Mesenchymal stem cell (in vitro differentiated cells and primary cell): Measurements from ENCODE around the gene OPCML.

Source experiments
- DNase-seq: peaks from one replicate; pipeline ENCODE4 v3.0.0-alpha.2; 2013
- H2AFZ ChIP-seq: one replicate; pipeline ENCODE4 v1.6.1; 2013; ENCODE audit warnings: low read depth, mild to moderate bottlenecking, control low read depth, inconsistent platforms, low read length, moderate library complexity
- H2AK5ac ChIP-seq: 2 replicates; pipeline ENCODE4 v1.6.1; 2013; ENCODE audit warnings: low read length, moderate library complexity, mild to moderate bottlenecking, inconsistent platforms; ENCODE audit not compliant: severe bottlenecking
- H2BK120ac ChIP-seq: one replicate; pipeline ENCODE4 v1.6.1; 2013; ENCODE audit warnings: low read depth, mild to moderate bottlenecking, inconsistent platforms, low read length, moderate library complexity
- H2BK12ac ChIP-seq, 2 experiments: one replicate each; pipeline ENCODE4 v1.6.1; 2013; ENCODE audit warnings: inconsistent platforms in 2 of 2, low read length in 2 of 2, mild to moderate bottlenecking in 2 of 2, moderate library complexity in 2 of 2, control low read depth in 1 of 2
- H2BK15ac ChIP-seq: one replicate; pipeline ENCODE4 v1.6.1; 2013; ENCODE audit warnings: mild to moderate bottlenecking, low read depth, inconsistent platforms; ENCODE audit not compliant: poor library complexity, severe bottlenecking
- H2BK5ac ChIP-seq: 2 replicates; pipeline ENCODE4 v1.6.1; 2013; ENCODE audit warnings: low read depth, mild to moderate bottlenecking, low read length, control low read depth, inconsistent platforms; ENCODE audit not compliant: poor library complexity, severe bottlenecking
- H3K14ac ChIP-seq, 2 experiments: one replicate each; pipeline ENCODE4 v1.6.1; 2013; ENCODE audit warnings: inconsistent platforms in 2 of 2, low read length in 2 of 2, control low read depth in 1 of 2, mild to moderate bottlenecking in 1 of 2, moderate library complexity in 1 of 2
- H3K18ac ChIP-seq, 2 experiments: one replicate each; pipeline ENCODE4 v1.6.1; 2013; ENCODE audit warnings: inconsistent platforms in 2 of 2, low read length in 2 of 2, control low read depth in 1 of 2, low read depth in 1 of 2, mild to moderate bottlenecking in 1 of 2
- H3K23ac ChIP-seq, 2 experiments: one replicate each; pipeline ENCODE4 v1.6.1; 2013; ENCODE audit warnings: inconsistent platforms in 2 of 2, low read length in 2 of 2, mild to moderate bottlenecking in 2 of 2, moderate library complexity in 2 of 2, control low read depth in 1 of 2
- H3K27ac ChIP-seq: 2 replicates; pipeline ENCODE4 v1.5.1; 2013; ENCODE audit warnings: mild to moderate bottlenecking, moderate library complexity, low read length, control low read depth, inconsistent platforms; ENCODE audit not compliant: poor library complexity, severe bottlenecking
- H3K27me3 ChIP-seq, 2 experiments: 2 replicates each; pipeline versions ENCODE4 v1.6.1 to v1.7.0; 2013; ENCODE audit warnings: low read length in 2 of 2, mild to moderate bottlenecking in 2 of 2, moderate library complexity in 2 of 2, control low read depth in 1 of 2, inconsistent platforms in 1 of 2; ENCODE audit not compliant: control insufficient read depth in 1 of 2, insufficient read depth in 1 of 2
- H3K36me3 ChIP-seq, 2 experiments: 2 replicates each; pipeline versions ENCODE4 v1.6.1 to v1.7.0; 2013; ENCODE audit warnings: low read length in 2 of 2, control low read depth in 1 of 2, inconsistent platforms in 1 of 2, low read depth in 1 of 2, mild to moderate bottlenecking in 1 of 2; ENCODE audit not compliant: insufficient read depth in 2 of 2, control insufficient read depth in 1 of 2
- H3K4ac ChIP-seq, 2 experiments: one replicate each; pipeline ENCODE4 v1.6.1; 2013; ENCODE audit warnings: inconsistent platforms in 2 of 2, low read length in 2 of 2, mild to moderate bottlenecking in 2 of 2, moderate library complexity in 2 of 2, control low read depth in 1 of 2, low read depth in 1 of 2
- H3K4me1 ChIP-seq: 2 replicates; pipeline ENCODE4 v1.6.1; 2013; ENCODE audit warnings: low read depth, low read length, control low read depth; ENCODE audit not compliant: control insufficient read depth, insufficient read depth
- H3K4me2 ChIP-seq: 2 replicates; pipeline ENCODE4 v1.6.1; 2013; ENCODE audit warnings: low read length, mild to moderate bottlenecking, inconsistent platforms; ENCODE audit not compliant: poor library complexity, severe bottlenecking
- H3K4me3 ChIP-seq, 2 experiments: 2 replicates each; pipeline versions ENCODE4 v1.5.1 to v1.7.0; 2013; ENCODE audit warnings: low read length in 2 of 2, mild to moderate bottlenecking in 2 of 2, control low read depth in 1 of 2, low read depth in 1 of 2; ENCODE audit not compliant: insufficient read depth in 1 of 2
- H3K79me1 ChIP-seq: replicated peaks from 2 replicates; pipeline ENCODE4 v1.6.1; 2013; ENCODE audit warnings: mild to moderate bottlenecking, control low read depth, low read length, inconsistent platforms; ENCODE audit not compliant: poor library complexity, severe bottlenecking
- H3K9ac ChIP-seq: 2 replicates; pipeline ENCODE4 v1.7.0; 2013; ENCODE audit warnings: mild to moderate bottlenecking, low read length, moderate library complexity
- H3K9me3 ChIP-seq: 2 replicates; pipeline ENCODE4 v1.7.0; 2013; ENCODE audit warnings: mild to moderate bottlenecking, low read length; ENCODE audit not compliant: control insufficient read depth
- H4K8ac ChIP-seq: one replicate; pipeline ENCODE4 v1.6.1; 2013; ENCODE audit warnings: inconsistent platforms, mild to moderate bottlenecking, low read length, moderate library complexity
- H4K91ac ChIP-seq: one replicate; pipeline ENCODE4 v1.6.1; 2013; ENCODE audit warnings: mild to moderate bottlenecking, low read length, inconsistent platforms
- WGBS: methylation state at CpG from one replicate; pipeline ENCODE4 v1.1.7; 2013; ENCODE audit warnings: mixed read lengths; 5-methylcytosine and 5-hydroxymethylcytosine counted together

OPCML gene

DNA sequence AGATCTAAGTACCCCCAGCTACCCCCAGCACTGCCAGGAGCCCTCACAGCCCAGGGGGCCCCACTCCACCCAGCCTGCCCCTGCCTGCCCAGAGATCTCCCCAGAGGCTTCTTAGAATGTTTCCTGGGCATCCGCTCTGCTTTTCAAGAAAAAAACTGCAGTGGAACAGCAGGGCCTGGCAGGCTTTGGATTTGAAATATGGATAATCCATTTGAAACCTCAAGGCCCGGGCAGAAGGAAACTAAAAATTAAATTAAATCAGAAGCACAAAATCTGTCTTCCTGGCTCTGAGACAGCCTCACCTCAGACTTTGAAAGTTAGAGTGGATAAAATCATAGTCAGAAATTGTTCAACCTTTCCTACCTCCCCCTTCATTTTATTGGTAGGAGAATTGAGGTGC is 273.6 kb downstream of the OPCML start:
- Histone ChIP-seq H4K8ac (no peak overlapping the region), H3K9me3 (no peaks in the 10 kb centered on the region), H3K27me3 (no peaks in the 10 kb centered on the region), H4K91ac (no peak overlapping the region), H3K4me3 (no peak overlapping the region), H2BK5ac (no peak overlapping the region), H3K79me1 (no peaks in the 10 kb centered on the region), H3K27ac (no peak overlapping the region), H2BK15ac (no peak overlapping the region), H2AK5ac (no peak overlapping the region), H3K23ac (no peak overlapping the region), H2BK120ac (no peak overlapping the region), H3K4ac (no peak overlapping the region), H3K18ac (no peak overlapping the region), H3K4me2 (no peak overlapping the region), H3K9ac (no peak overlapping the region), H3K36me3 (no peaks in the 10 kb centered on the region), H2BK12ac (no peak overlapping the region), H2AFZ (no peak overlapping the region), H3K4me1 (no peaks in the 10 kb centered on the region), H3K14ac (no peak overlapping the region)
- DNase-seq: no peak
- WGBS: 71% methylated on average over 1 of the region's 2 CpGs

DNA sequence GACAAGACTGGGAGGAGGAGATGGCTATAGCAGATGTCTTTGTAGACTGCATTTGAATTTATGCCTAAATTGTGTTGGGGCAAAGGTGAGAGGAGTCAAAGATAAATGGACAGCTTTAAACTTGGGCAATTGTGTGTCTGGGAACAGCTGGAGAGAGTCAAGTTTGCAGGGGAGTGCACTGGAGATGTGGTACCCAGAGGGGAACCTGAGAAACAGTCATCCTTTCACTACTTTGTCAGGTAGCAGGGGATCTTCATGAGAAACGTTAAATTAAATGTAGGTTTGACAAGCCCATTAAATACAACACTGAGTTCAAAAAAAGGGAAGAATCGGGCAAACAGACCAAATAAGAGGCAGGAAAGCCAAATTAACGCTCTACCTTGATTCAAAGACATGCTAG is 277.7 kb downstream of the OPCML start:
- Histone ChIP-seq H2BK12ac (no peak overlapping the region), H3K36me3 (no peaks in the 10 kb centered on the region), H2BK15ac (no peak overlapping the region), H3K27me3 (no peaks in the 10 kb centered on the region), H3K18ac (no peak overlapping the region), H2AFZ (no peak overlapping the region), H2BK120ac (no peak overlapping the region), H3K4ac (no peak overlapping the region), H3K9ac (no peak overlapping the region), H3K79me1 (no peaks in the 10 kb centered on the region), H4K91ac (no peak overlapping the region), H3K4me3 (no peak overlapping the region), H2AK5ac (no peak overlapping the region), H3K4me1 (no peaks in the 10 kb centered on the region), H3K14ac (no peak overlapping the region), H4K8ac (no peak overlapping the region), H3K9me3 (no peaks in the 10 kb centered on the region), H3K27ac (no peak overlapping the region), H3K4me2 (no peak overlapping the region), H3K23ac (no peak overlapping the region), H2BK5ac (no peak overlapping the region)
- WGBS: no CpG with 5 or more reads among the region's 3 CpGs
- DNase-seq: no peak

DNA sequence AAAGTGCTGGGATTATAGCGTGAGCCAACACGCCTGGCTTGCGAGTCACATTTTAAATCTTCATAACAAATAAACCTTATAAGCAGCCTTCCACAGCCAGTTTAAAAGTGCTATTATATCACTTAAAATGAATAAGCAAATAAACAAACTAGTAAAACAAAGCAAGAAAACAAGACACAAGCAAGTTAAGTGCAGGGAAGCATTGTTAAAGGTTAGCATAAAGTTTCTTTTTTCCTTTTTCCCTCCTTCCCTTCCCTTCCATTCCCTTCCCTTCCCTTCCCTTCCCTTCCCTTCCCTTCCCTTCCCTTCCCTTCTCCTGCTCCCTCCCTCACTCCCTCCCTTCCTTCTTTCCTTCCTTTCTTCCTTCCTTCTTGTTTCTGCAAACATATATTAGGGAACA is 278.7 kb downstream of the OPCML start:
- no peak overlapping the region for H3K27ac ChIP-seq
- no peak overlapping the region for H4K8ac ChIP-seq
- H3K14ac ChIP-seq: no peak overlapping the region
- H3K79me1 ChIP-seq: no peaks in the 10 kb centered on the region
- H2BK12ac ChIP-seq: no peak overlapping the region
- H3K9me3 ChIP-seq: no peaks in the 10 kb centered on the region
- no peak overlapping the region for H2AFZ ChIP-seq
- H2BK15ac ChIP-seq: no peak overlapping the region
- no peak overlapping the region for H2BK5ac ChIP-seq
- H2AK5ac ChIP-seq: no peak overlapping the region
- no peak overlapping the region for H2BK120ac ChIP-seq
- no peak overlapping the region for H3K18ac ChIP-seq
- no peak overlapping the region for H3K4me3 ChIP-seq
- H3K23ac ChIP-seq: no peak overlapping the region
- no peaks in the 10 kb centered on the region for H3K27me3 ChIP-seq
- H3K4me1 ChIP-seq: no peaks in the 10 kb centered on the region
- no peaks in the 10 kb centered on the region for H3K36me3 ChIP-seq
- WGBS: 80% methylated on average over 2 of the region's 3 CpGs
- H4K91ac ChIP-seq: no peak overlapping the region
- no peak for DNase-seq
- no peak overlapping the region for H3K4me2 ChIP-seq
- no peak overlapping the region for H3K9ac ChIP-seq
- no peak overlapping the region for H3K4ac ChIP-seq

DNA sequence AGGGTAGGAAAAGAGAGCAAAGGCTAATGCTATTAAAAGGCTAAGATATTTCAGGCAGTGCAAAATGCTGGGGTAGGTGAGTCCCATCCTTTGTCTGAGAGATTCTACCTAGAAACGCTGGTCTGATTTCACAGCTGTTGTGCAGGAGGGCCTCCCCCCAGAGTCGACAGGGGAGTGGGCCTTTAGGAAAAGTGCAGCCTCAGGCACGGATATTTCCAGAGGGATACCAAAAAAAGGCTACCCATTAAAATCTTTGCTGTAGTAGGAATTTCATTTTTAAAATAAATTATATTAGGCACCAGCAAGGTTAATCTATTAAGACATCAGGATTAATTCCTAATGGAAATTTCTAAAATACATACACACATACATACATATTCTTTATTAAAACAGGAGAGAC is 280.5 kb downstream of the OPCML start:
- no peak overlapping the region for H3K18ac ChIP-seq
- no peak overlapping the region for H2BK15ac ChIP-seq
- H3K4me2 ChIP-seq: no peak overlapping the region
- no peak overlapping the region for H2AK5ac ChIP-seq
- no peak overlapping the region for H3K23ac ChIP-seq
- H3K79me1 ChIP-seq: no peaks in the 10 kb centered on the region
- no peak overlapping the region for H2BK12ac ChIP-seq
- WGBS: 77% methylated on average over 2 of the region's 3 CpGs
- no peaks in the 10 kb centered on the region for H3K27me3 ChIP-seq
- no peak overlapping the region for H3K4ac ChIP-seq
- H3K27ac ChIP-seq: no peak overlapping the region
- no peak overlapping the region for H4K91ac ChIP-seq
- H3K9ac ChIP-seq: no peak overlapping the region
- no peak overlapping the region for H2BK5ac ChIP-seq
- H3K4me3 ChIP-seq: no peak overlapping the region
- no peak for DNase-seq
- no peak overlapping the region for H3K14ac ChIP-seq
- no peaks in the 10 kb centered on the region for H3K4me1 ChIP-seq
- no peak overlapping the region for H2AFZ ChIP-seq
- H2BK120ac ChIP-seq: no peak overlapping the region
- no peak overlapping the region for H4K8ac ChIP-seq
- no peaks in the 10 kb centered on the region for H3K9me3 ChIP-seq
- H3K36me3 ChIP-seq: no peaks in the 10 kb centered on the region
